DMS53 treated with DMSO at 0.1 percent for 48 hours (cell line): ENCODE results near the gene FILIP1L.

Experiments used
- DNase-seq: peaks from one replicate; lab custom pipeline; 2025; ENCODE audit not compliant: unreplicated experiment; lab: John Stamatoyannopoulos, UW

FILIP1L gene

DNA sequence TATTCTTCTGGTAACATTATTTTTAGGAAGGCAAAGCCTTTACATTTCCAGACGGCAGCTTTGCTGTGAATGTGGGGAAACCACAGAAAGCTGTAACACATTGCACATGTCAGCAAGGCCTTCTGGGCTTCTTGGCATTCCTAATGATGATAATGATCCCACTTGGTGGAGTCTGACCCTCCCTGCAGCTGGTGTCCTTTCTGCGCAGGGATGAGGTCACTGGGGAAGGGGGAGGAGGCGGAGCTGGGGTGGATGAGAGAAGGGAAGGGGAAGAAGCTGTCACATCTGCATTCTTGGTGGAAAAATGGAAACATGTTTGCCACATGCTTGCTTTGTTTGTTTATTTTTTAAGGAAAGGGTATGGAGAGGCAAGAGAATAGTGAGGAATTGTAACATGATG, 68.6 kb downstream of the FILIP1L start:
- no peak for DNase-seq

DNA sequence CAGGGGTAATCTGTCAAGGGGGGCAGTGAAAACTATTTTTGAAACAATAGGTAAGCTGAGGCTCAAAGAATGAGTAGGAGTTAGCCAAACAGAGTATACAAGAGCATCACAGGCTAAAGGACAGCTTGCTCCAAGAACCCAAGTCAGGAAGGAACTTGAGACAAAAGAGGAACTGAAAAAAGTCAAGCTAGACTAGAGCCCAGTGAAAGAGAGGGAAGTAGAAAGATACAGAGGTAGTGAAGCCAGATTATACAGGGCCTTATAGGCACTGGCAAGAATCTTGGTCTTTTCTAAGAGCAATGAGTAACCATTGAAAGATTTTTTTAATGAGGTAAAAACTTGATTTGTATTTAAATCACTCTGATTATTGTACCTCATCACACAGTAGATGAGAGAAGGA, 69.9 kb downstream of the FILIP1L start:
- no peak for DNase-seq

DNA sequence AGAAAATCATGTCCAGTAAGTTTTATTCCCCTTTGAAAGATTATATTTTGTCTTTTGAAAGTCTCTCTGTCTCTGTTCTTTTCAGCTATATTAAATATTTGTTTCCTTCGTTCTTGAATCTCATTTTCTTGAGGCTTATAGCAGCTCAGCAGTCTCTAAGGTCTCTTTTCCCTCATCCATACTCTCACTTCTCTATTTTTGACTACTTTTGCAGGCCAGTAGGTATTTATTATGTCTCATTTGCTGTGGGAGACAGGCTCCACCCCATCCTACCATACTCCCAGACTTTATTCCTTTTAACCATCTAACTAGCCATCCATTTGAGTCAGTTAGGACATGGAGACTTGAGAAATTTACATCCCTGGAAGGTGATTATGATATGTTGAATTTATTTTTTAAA, 71.0 kb downstream of the FILIP1L start:
- DNase-seq = no peak

DNA sequence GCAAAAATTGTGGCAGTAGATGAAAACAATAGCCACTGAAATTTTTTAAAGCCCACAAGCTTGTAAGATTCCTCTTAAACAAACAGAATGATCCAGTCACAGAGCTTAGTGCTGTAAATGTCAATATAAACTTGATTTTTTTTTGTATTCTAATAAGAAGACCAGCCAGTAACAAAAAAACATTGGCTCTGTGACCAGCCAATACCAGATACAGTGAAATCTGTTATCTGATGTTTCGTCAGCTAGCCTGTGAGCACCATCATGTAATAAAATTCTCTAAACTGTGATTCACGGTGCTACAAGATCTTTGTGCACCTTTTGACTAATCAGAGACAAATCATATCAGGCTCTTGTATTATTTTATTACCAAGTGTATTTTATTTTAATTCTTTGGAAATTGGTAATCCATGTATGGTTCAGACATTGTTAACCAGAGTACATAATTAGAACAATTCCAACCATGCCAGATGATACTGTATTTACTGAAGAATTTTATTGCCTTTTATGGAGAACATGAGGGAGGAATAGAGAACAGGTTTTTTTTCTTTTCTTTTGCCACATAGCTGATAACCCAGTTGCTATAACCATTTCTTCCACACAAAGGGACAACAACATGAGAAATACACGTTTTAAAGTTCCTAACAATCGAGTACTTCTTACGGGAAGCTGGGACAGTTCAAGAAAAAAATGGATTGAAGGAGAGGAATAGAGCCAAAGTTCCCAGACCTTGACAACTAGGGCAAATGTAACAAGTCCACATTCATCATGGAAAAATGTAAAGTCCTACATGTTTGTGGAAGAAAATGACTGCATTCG, 71.9 kb downstream of the FILIP1L start:
- DNase-seq = no peak

DNA sequence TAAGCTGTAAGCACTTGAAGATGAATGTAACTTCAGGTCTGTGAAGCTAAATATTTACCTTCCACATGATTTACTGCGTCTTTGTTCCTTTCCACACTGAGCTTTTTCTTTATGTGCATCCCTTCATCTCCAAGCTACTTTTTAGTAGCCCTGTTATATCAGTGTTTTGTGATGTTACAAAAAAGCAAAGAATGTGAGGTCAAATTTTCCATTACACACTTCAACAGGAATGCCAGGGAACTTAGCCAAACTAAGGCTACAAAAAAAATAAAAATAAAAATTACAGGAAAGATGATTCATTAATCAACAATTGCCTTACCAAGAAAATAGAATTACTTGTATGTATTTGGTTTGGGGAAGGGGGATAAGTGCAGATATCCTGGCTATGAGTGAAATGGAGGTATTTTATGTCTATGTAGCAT, 73.0 kb downstream of the FILIP1L start:
- DNase-seq = no peak

DNA sequence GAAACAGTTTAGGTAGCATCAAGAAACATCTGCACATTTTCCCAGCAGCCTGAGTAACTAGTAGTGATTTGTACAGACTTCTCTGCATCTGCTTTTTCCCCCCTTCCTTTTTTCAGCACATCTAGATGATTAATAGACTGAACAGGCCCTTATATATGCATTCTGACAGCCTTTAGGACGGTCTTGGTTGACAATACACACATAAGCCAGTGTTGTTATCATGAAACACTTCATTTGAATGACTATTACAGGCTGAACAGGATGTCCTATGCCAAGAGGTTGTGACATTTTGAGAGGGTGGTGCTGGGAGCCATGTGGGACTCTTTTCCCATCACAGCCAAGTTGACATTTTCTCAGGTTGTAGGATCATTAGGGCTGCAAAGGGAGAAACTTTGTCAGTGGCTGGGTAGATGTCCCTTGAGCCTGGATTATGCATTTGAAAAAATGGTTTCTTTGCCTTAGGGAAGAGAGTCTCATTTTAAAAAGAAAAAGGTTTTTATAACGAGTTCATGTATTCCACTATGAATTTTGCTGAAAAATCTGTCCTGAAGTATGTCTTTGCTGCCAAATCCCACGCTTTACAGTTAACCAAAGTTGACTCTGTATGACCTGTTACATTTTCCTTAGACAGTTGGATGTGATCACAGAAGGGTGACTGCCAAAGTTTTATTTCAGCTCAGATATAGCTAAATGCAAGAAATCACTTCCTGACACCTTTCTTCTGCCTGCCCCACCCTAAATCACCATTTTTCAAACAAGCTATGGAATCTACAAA, 73.7 kb downstream of the FILIP1L start:
- no peak for DNase-seq

DNA sequence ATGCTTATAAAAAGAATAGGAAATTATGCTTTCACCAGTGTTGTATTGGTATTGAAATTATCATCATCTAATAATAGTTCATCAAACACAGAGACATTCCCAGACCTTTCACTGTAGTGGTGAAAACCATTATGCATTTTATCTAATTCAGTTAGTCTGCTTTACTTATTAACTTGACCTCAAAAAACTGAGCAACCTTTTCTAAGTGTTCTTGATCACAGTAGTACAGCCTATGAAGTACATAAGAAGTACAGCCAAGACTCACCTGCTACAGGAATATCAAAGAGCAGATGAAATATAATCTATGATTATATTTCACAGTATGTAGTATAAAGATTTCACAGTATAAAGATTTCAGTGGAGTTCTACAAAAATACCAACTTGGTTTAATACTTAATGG, 75.2 kb downstream of the FILIP1L start:
- DNase-seq = no peak

DNA sequence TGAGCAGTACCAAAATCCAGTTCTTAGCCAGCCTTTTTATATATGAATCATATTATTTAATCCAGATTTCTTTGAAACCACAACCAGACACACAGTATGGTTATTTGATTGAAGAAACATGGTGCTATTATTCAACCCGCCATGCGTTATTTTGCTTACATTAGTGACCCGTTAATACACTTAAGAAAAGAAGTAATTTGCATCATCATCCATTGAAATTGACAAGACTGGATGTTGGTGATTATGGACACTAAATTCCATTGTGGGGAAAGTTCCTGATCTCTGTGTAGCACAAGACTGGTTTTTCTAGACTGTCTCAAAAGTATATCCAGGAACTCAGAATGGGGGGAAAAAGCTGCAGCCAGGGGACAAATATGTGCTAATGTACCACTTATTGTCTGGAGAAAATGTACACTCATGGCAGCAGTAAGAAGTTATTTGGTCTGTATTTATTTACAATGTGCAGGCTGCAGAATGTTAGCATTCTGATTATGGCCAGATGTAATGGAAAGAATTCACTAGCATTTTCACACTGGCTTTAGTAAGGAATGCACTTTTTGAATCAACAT, 80.3 kb downstream of the FILIP1L start:
- DNase-seq = no peak

DNA sequence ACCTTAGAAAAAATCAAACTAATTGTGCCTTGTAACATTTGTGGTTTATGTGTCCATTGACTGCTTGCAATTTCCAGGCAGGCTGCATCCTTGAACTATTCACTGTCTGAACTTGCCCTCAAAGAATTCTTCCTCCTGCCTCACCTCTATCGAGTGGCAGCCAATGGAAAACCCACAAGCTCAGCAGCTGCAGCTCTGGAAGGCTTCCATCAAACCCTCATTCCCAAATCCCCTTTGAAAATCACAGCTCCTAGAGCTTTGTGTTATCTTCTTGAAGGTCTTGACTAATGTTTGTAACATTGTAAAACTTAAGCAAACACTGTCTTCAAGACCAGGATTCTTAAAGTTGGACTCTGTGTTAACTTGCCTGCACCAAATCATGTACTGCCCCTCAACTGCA, 81.1 kb downstream of the FILIP1L start:
- DNase-seq = no peak

DNA sequence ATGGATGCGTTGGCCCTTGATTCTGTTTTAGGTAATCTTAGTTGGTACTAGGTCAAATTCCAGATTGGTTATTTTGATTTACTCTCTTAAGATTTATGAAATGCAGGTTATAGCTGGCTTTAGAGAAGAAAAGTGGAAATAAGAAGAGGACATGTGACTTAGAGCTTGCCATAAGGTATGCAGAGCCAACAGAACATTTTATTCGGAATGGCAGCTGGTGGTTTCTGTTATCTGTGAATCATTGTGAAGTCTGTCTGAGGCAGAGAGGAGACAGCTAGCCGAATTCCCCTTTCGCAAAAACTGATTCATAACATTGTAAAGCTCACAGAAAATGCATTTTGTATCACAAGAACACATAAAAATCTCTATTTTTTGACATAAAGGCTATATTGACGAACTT, 82.1 kb downstream of the FILIP1L start:
- DNase-seq = no peak

DNA sequence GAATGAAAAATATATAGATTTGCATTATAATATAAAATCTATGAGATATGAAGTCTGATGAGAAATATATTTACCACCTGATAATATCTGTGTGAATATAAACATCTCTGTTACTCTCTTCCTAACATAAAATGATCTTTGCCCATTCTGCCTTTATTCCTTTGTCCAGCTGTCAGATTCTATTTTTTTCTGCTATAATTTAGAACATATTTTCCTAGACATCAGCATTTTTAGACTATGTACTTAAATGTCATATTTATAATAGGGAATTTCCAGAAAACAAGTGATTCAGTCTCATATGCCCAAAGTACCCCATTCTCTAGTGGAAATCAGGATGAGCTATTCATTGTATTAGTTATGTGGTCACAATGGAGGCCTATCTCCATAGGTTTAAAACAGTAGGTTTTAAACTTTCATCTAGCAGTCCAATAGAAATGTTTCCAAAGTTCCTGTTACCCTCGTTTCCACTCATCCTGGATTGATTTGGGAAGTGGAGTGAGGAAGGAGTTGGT, 83.3 kb downstream of the FILIP1L start:
- no peak for DNase-seq

DNA sequence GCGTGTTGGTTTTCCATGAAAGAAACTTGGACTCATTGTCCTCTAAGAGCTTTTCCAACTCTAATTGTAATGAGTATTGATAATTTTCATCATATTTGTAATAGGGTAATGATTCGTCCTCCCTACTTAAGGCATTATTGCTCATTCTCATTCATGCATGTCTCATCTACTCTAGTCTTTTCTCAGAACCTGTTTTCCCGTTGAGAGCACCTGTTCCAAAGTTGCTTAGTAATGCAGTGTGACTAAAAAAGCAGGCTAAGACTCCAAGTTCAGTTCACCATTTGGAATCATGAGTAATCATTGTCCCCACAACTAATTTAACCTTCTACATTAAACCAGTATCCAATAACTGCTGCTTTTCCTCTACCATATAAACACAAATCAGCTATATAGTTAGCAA, 84.0 kb downstream of the FILIP1L start:
- DNase-seq = peak; percentile 1

DNA sequence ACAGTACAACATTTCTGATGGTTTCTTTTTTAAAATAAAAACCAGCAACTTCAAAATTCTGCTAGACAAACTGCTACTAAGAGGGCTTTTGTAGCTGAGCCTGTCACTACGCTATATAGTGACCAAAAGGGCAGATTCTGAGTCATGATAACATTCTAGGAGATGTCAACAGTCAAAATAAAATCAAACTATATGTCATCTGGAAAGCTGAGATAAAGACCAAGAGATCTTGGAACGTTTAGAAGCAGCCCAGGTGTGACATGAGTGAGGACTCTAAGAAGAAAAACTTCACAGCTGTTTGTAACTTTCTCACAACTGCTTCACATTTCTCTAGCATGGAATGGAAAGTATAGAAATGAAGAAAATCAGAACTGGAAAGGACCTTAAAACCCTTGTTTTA, 84.6 kb downstream of the FILIP1L start:
- no peak for DNase-seq

DNA sequence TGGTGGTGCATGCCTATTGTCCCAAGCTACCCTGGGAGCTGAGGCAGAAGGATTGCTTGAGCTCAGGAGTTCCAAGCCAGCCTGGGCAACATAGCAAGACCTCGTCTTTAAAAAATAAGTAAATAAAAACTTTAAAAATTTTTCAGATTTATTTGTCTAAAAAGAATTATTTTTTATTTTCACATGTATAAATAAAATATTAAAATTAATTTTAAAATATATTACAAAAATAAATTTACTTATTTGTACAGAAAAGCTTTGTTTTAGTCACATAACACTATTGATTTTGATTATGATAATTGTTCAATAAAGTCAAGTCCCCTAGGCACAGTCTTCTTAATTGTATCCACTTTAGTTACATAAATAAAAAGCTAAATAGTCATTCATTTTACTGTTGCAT, 85.2 kb downstream of the FILIP1L start:
- DNase-seq = no peak

DNA sequence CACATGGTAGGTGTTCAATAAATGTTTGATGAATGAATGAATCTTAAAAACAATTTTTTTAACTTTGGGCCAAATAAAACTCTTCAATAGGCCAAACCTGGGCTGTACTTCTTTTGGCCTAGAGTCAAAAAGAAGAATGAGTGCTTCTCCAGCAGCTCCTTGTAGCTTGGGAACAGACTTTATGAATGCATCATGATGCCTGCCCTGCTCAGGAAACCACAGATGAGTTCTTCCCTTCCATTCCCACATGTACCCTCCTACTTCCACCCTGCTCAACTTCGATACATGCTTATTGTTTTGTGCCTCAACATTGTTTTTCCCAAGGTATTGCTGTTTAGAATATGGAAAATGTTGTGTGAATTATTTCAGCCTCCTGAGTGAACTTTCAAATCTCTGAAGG, 87.0 kb downstream of the FILIP1L start:
- no peak for DNase-seq

DNA sequence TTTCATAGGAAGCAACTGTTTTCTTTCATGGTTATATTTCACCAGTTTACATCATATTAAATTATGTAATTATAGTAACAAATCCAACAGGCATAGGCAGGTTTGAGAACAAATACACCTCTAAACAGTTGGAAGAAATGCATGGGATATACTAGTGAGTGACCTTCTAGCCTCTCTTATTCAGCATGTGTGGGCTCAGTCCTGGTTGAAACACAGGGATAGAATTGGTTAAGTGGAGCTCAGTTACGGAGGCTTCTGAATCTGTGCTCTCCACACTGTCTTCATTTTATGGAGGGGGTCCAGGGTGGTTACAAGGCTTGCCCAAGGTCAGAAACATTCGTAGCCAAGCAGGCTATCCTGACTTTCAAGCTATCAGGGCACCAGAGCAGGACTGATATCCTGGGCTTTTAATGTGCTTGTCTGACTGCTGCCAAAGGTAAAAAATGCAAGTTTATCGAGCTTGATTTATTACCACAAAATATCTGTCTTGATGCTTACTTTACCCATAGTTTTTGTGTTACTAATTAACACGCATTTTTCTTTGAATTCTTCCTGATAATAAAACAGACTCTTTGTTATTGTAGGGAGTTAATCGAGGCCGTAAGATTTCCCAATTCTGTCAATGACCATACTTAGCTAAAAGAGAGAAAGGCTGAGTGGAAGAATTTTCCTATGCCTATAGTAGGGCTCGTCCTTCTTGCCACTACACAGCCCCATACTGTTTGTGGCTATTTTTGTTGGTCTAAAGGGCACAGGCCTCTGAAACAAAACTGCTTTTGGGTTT, 89.6 kb downstream of the FILIP1L start:
- no peak for DNase-seq

DNA sequence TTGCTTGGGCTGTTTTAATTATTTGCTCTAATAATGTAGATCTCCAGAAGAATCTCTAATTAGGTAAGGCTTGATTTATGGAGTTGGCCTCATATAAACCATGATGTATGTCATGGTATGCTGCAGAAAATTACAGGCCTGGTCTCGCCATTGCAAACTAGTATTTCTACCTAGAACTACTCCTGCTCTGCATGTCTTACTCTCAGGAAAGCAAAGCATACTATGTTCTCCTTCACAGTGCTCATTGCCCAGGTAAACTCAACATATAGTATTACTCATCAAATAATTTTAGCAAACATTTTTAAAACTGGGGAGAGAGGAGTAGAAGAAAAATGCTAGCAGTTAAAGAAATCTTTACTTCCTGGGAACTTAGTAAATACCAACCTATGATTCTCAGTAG, 90.7 kb downstream of the FILIP1L start:
- DNase-seq = no peak

DNA sequence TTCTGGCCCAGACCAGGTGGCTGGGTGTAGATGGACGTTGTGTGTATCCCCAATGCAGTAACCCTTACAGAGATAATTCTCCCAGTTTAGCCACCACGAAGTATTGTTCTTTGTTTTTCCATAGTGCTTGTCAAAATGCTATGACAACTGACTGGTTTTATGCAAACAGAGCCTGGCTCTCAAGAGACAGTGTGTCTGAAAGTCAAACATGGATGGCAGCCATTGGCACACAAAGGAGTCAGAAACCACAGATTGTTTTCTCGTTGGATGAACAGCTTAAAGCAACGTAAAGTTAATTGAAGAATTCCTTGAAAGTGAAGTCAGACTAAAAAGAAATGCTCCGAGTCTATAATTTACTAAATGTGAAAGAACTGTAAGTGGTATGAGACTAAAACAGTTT, 91.2 kb downstream of the FILIP1L start:
- peak; percentile 63 for DNase-seq

DNA sequence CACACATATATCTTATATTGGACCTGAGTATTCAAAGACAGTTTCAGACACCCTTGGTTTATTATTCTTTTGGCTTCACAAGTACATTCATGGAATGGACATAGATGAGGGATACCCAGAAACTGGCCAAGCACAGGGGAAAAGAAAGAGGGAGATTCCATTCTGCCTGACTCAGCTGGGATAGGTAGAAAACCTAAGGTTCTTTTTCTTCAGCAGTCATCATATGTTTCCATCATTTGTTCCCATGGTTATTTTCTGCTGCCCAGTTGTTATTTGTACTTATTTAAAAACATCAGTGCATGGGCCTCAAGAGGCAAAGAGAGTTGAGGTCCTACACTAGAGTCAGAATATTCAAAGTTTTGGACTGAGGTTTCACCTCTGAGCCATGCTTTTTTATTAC, 91.8 kb downstream of the FILIP1L start:
- DNase-seq = no peak

DNA sequence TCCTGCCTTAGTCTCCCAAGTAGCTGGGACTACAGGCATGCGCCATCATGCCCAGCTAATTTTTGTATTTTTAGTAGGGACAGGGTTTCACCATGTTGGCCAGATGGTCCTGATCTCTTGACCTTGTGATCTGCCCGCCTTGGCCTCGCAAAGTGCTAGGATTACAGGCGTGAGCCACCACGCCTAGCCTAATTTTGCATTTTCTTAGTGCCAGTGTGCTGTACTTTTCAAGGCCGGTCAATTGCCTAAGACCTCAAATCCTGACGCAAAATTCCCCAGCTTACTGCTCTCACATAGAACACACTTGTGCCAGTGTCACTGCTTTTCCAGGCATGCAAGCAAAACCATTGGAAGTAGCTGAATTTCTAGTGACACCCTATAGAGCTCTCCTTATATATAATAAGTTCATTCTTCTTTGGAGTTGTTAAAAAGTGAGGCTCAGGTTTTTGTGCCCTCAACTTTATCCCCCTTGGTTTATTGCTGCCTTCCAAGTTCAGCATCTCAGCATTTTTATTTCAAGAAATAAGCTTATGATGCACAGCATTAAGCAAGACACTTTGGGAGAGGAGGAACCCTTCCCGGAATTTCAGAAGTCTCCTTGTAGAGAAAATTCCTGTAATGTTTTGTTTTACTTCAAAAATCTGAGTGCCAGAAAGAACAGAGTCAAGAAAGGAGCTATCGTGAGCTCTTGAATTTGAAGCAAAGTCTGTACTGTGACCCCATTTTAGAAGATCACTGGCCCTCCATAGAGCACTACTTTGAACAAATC, 93.2 kb downstream of the FILIP1L start:
- DNase-seq = no peak
